Central memory CD8-positive, alpha-beta T cell (primary cell): ENCODE data around the gene S100PBP.

Source experiments
- ATAC-seq: fragments of 150-1000 bp; cut with Tn5 transposase; replicated peaks from 2 replicates; pipeline ENCODE4 v1.10.0; 2022; ENCODE audit warnings: mild to moderate bottlenecking, moderate FRiP score, moderate number of reproducible peaks; ENCODE audit not compliant: poor library complexity, severe bottlenecking; ENCODE audit errors: extremely low read depth
- DNase-seq, 2 donors: peaks; one replicate each; pipeline ENCODE4 v3.0.0; 2021; ENCODE audit warnings: low spot score in 2 of 2
- H3K27ac Mint-ChIP-seq: one replicate; pipeline ENCODE4 v1.8.0; 2022; ENCODE audit warnings: low read depth, mild to moderate bottlenecking, moderate library complexity, mixed read lengths
- H3K27me3 Mint-ChIP-seq: one replicate; pipeline ENCODE4 v1.8.0; 2022; ENCODE audit warnings: mixed read lengths
- H3K36me3 Mint-ChIP-seq: one replicate; pipeline ENCODE4 v1.8.0; 2022; ENCODE audit warnings: mild to moderate bottlenecking, moderate library complexity, mixed read lengths; ENCODE audit not compliant: insufficient read depth
- H3K4me1 Mint-ChIP-seq: one replicate; pipeline ENCODE4 v1.8.0; 2022; ENCODE audit warnings: mixed read lengths
- H3K4me3 Mint-ChIP-seq: one replicate; pipeline ENCODE4 v1.8.0; 2022; ENCODE audit warnings: mild to moderate bottlenecking, moderate library complexity, mixed read lengths
- H3K9me3 Mint-ChIP-seq: one replicate; pipeline ENCODE4 v1.8.0; 2022; ENCODE audit warnings: mixed read lengths

The S100PBP gene

DNA sequence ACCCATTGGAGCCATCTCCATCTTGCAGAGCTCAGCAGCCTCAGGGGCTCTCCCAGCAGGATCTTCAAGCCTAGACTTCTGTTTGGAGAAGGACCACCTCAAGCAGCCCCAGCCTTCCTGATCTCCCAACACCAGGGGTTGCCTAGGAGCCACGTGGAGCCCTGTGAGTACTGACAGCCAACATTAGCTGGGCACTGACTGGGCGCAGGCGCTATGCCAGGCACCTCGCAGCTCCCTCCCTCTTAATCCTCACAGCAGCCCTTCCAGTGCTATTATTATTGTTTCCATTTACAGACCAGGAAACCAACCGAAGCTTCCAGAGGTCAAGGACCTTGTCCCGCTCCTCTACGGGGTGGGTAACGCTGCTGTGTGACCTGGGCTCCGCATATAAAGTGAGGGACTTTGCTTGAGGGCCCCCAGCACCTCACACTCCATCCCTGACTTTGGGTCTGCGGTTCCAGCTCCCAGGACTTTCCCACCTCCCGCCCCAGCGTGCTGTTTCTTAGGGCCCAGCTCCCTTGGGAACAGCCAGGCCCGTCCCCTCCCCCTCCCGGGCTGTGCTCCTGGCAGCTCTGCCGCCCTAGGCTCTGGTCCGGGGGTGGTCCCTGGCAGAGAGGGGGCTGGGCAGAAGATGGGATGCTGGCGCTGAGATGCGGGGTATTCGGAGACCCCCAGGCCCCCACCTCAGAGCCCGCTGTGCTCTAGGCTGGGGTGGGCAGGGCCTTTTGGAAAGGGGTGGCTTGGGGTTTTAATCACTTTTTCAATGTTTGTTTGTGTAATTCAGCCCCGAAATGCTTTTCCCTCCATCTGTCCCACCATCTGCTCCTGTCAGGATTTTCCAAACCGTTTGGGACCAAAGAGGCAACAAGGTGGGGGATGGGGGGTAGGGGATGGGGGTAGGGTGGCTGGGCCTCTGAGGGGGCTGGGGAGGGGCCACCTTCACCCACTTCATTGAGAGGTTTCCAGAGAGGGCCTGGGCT, 64.7 kb downstream of the S100PBP start:
- no peak overlapping the region for H3K4me3 Mint-ChIP-seq
- peaks cover 5% of the 10 kb centered on the region for H3K36me3 Mint-ChIP-seq
- H3K4me1 Mint-ChIP-seq, result peaks cover 11% of the 10 kb centered on the region
- DNase-seq (no peak), ATAC-seq (no peak)
- no peaks in the 10 kb centered on the region for H3K9me3 Mint-ChIP-seq
- peaks cover 58% of the 10 kb centered on the region for H3K27me3 Mint-ChIP-seq
- no peak overlapping the region for H3K27ac Mint-ChIP-seq

DNA sequence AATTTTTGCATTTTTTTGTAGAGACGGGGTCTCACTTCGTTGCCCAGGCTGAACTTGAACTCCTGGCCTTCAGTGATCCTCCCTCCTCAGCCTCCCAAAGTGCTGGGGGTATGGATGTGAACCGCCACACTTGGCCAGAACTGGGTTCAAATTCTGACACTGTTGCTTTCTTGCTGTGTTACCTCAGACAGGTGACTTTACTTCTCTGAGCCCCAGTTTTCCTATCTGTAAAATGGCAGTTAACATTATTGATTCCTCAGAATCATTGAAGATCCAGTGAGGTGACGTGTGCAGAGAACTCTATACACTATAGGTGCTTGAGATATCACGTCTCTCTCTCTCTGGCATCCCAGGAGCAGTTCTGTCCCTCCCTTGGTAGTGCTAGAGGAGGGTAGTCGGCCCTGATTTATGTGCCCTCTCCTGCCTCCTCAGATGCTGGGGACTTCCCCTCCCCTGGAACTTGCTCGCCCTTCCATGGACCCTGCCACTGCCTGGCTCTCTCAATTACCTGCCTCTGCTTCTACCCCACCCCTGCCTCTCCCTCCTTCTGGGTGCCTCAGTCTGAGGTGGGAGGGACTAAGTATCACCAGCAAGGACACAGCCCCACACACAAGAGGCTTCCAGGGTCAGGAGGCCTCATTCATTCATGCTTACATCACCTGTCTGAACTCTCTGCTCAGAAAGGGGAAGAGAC, 66.0 kb downstream of the S100PBP start:
- Mint-ChIP-seq H3K4me1 (peaks cover 13% of the 10 kb centered on the region), H3K9me3 (no peaks in the 10 kb centered on the region), H3K27me3 (peaks cover 64% of the 10 kb centered on the region), H3K36me3 (peaks cover 5% of the 10 kb centered on the region), H3K27ac (no peak overlapping the region), H3K4me3 (no peak overlapping the region)
- ATAC-seq, result no peak
- no peak for DNase-seq

DNA sequence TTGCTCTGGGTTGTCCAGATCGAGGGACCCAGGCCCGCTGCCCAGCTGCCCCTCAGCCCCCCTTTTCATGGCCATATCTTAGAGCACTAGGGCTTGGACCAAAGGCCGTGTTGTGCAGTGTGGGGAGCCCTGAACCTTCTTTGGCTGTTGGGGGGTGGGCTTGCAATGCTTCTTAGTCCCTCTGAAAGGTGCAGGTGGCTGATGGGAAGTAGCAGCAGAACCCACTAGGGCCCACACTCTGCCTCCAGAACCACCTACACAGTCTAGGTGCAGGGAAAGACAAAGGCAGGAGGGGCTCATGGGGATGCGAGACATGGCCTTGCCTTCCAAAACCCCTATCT, 66.5 kb downstream of the S100PBP start:
- Mint-ChIP-seq H3K36me3 (peaks cover 5% of the 10 kb centered on the region), H3K4me1 (peaks cover 13% of the 10 kb centered on the region), H3K9me3 (no peaks in the 10 kb centered on the region), H3K27ac (no peak overlapping the region), H3K4me3 (no peak overlapping the region), H3K27me3 (peaks cover 69% of the 10 kb centered on the region)
- no peak for ATAC-seq
- no peak for DNase-seq

DNA sequence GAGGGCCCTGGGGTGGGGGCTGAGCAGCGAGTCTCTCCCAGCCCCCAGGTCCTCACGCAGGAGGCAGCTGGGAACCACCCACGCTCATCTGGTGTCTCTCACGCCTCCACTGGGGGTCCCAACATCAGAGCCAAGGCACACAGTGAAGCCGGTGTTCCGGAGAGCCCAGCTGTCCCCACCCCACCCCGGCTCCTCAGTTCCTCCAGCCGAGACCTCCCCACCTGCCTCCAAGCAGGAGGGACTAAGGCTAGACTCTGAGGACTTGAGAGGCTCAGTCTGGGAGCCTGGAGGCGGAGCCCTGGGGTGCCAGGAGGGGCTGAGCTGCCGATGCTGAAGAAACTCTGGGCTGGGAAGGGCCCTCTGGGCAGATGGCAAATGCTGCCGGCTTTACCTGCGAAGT, 67.3 kb downstream of the S100PBP start:
- no peak for ATAC-seq
- Mint-ChIP-seq H3K27ac (no peak overlapping the region), H3K36me3 (peaks cover 5% of the 10 kb centered on the region), H3K27me3 (peaks cover 76% of the 10 kb centered on the region), H3K4me1 (peaks cover 13% of the 10 kb centered on the region), H3K9me3 (no peaks in the 10 kb centered on the region), H3K4me3 (no peak overlapping the region)
- DNase-seq, result no peak

DNA sequence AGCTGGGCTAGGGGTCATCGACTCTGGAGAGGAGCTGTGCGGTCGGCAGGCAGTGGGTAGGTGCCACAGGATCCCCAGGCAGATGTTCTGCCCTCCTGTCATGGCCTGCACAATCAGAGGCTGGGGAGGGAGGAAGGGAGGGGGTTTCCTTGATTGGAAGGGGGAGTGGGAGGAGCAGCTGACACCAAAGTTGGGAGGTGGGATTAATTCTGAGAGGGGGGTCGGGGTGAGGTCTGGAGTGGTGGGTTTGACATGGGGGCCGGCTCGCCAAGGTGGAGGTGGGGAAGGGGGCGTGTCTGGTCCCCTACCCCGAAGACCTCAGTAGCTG, 68.2 kb downstream of the S100PBP start:
- peaks cover 13% of the 10 kb centered on the region for H3K4me1 Mint-ChIP-seq
- H3K36me3 Mint-ChIP-seq, result peaks cover 5% of the 10 kb centered on the region
- ATAC-seq, result no peak
- DNase-seq, result no peak
- peak overlapping the region; percentile 49 for H3K4me3 Mint-ChIP-seq
- no peaks in the 10 kb centered on the region for H3K9me3 Mint-ChIP-seq
- H3K27me3 Mint-ChIP-seq, result peaks cover 84% of the 10 kb centered on the region
- H3K27ac Mint-ChIP-seq, result no peak overlapping the region

DNA sequence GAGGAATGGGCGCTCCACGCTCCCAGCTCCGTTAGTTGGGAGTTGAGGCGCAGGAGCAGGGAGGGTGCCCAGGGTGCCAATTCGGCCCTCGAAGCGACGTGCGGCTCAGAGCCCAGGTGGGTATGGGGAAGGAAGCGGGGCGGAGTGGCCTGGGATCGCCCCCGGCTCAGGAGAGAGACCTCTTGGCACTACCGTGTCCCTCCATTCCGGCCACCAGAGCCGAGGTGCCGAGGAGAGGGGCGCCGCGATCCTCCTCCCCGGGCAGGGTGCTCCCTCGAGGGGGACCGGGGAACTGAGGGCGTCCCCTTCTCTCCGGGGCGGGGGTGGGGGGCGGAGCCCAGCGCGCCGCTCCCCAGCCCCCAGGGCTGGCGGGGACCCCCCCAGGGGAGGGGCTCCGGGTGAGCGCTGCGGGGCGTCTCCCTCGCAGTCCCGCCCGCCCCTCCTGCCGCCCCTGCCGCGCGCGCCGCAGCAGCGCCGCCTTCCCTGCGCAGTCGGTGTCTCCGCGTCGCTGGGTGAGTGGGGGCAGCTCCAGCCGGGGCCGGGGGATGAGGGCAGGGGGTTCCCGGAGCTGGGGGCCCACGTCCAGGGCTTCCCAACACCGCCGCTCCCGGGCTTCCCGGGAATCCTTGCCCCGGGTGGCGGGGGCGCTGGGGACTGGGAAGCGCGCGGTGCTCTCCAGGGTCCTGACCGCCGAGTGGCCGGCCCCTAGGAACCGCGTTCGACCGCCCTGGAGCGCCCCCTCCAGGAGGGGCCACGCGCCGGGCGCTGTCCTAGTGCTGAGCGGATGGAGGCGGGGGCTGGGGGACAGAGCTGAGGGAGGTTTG, 68.8 kb downstream of the S100PBP start, which contains the start of gene HPCA:
Gene HPCA (plus strand): TSS at position 488 of the 824 bp plus-strand sequence. CDS start 2,408 bp downstream, outside the sequence.
- Mint-ChIP-seq H3K27me3 (peaks cover 84% of the 10 kb centered on the region), H3K36me3 (peaks cover 5% of the 10 kb centered on the region)

DNA sequence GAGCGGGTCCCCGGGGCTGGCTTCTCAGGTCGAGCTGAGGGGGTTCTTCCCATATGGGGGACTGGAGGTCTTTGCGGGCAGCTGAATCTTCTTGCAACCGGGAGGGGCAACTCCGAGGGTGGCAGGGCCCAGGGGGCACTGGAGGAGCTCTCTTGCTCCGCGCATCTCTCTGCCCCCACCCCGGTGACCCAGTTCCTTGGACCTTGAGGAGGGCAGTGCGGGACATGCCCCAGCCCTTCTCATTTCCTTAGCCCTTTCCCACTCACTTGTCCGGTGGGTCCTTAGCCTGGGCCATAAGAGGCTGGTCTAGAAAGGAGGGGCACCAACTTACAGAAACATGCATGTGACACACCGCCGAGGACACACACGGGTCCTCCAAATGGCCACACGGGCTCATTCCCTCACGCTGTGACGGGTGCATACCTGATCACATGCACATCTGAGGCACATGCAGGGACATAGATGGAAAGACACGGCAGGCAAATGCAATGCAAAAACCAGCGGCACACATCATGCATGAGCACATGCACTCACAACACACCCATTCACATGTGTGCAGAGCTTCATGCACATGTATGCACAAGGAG, 69.5 kb downstream of the S100PBP start:
- DNase-seq, result no peak
- H3K4me1 Mint-ChIP-seq, result peaks cover 15% of the 10 kb centered on the region

More for the DNA sequence above, 68.8 kb downstream of the S100PBP start, which contains the start of gene HPCA:
- DNase-seq, result no peak
- peaks cover 13% of the 10 kb centered on the region for H3K4me1 Mint-ChIP-seq
- no peaks in the 10 kb centered on the region for H3K9me3 Mint-ChIP-seq
- peak within 1 kb of the TSS; percentile 49 for H3K4me3 Mint-ChIP-seq
- no peak within 1 kb of the TSS for H3K27ac Mint-ChIP-seq
- ATAC-seq, result no peak

DNA sequence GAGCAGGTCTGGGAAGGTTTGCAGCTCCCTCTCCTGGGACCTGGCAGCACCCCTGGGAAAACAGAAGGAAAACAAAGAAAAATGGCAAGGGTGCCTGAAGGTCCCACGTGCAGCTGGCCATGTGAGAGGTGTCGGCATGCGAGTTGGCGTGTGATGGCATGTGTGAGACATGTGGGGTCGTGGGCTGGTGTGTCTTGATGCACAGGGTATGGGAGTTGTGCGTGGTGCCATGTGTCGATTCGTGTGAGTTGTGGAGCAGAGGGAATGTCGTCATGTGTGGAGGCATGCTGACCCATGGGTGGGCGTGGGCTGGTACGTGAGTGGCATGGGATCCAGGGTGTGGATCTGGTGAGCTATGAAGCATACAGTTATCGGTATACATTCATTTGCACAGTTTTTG, 70.2 kb downstream of the S100PBP start:
- Mint-ChIP-seq H3K4me1 (peaks cover 22% of the 10 kb centered on the region), H3K9me3 (no peaks in the 10 kb centered on the region), H3K27me3 (peaks cover 93% of the 10 kb centered on the region), H3K4me3 (no peak overlapping the region), H3K27ac (no peak overlapping the region), H3K36me3 (peaks cover 11% of the 10 kb centered on the region)
- DNase-seq, result no peak
- ATAC-seq, result no peak

More for the DNA sequence above, 69.5 kb downstream of the S100PBP start:
- peaks cover 86% of the 10 kb centered on the region for H3K27me3 Mint-ChIP-seq
- peaks cover 5% of the 10 kb centered on the region for H3K36me3 Mint-ChIP-seq
- no peaks in the 10 kb centered on the region for H3K9me3 Mint-ChIP-seq
- no peak overlapping the region for H3K4me3 Mint-ChIP-seq
- H3K27ac Mint-ChIP-seq, result no peak overlapping the region
- ATAC-seq, result no peak

DNA sequence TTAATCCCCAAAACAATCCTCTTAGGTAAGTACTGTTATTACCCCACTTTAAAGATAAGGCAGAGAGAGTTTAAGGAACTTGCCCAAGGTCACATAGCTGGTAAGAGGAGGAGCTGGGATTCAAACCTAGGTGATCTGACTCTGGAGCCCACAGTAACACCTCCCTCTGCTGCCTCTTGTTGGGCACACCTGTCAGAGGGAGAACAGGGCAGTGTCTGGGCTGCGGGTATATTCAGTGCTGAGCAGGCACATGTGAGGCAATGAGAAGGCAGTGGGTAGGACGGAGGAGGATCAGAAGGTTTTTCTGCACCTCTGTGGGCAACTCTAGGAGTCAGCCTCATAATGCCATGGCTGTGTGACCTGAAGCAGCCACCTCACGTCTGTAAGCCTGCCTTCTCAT, 70.7 kb downstream of the S100PBP start:
- peaks cover 22% of the 10 kb centered on the region for H3K4me1 Mint-ChIP-seq
- no peaks in the 10 kb centered on the region for H3K9me3 Mint-ChIP-seq
- no peak for DNase-seq
- H3K4me3 Mint-ChIP-seq, result no peak overlapping the region
- no peak for ATAC-seq
- peaks cover 98% of the 10 kb centered on the region for H3K27me3 Mint-ChIP-seq
- peaks cover 12% of the 10 kb centered on the region for H3K36me3 Mint-ChIP-seq
- H3K27ac Mint-ChIP-seq, result no peak overlapping the region

DNA sequence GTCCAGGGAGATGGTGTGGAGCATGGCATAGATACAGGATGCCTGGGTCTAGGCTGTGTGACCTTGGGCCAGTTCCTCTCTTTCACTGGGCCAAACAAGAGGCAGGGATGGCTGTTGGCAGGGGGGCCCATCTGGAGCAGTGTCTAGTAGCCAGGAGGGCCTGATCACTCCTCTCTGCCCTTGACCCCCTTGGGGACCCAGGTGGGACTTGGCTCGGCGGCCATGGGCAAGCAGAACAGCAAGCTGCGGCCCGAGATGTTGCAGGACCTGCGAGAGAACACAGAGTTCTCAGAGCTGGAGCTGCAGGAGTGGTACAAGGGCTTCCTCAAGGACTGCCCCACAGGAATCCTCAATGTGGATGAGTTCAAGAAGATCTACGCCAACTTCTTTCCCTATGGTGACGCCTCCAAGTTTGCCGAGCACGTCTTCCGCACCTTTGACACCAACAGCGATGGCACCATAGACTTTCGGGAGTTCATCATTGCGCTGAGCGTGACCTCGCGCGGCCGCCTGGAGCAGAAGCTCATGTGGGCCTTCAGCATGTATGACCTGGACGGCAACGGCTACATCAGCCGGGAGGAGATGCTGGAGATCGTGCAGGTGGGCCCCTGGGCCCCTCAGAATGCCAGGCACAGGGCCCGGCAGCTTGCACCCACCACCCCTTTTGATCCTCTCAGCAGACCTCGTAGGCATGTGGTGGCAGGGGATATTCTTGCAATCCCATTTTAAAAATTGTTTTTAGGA, 71.4 kb downstream of the S100PBP start:
- peaks cover 13% of the 10 kb centered on the region for H3K36me3 Mint-ChIP-seq
- H3K9me3 Mint-ChIP-seq, result no peaks in the 10 kb centered on the region
- ATAC-seq (no peak), DNase-seq (no peak)
- H3K4me3 Mint-ChIP-seq, result no peak overlapping the region
- H3K27me3 Mint-ChIP-seq, result peaks cover 98% of the 10 kb centered on the region
- peaks cover 22% of the 10 kb centered on the region for H3K4me1 Mint-ChIP-seq
- H3K27ac Mint-ChIP-seq, result no peak overlapping the region

DNA sequence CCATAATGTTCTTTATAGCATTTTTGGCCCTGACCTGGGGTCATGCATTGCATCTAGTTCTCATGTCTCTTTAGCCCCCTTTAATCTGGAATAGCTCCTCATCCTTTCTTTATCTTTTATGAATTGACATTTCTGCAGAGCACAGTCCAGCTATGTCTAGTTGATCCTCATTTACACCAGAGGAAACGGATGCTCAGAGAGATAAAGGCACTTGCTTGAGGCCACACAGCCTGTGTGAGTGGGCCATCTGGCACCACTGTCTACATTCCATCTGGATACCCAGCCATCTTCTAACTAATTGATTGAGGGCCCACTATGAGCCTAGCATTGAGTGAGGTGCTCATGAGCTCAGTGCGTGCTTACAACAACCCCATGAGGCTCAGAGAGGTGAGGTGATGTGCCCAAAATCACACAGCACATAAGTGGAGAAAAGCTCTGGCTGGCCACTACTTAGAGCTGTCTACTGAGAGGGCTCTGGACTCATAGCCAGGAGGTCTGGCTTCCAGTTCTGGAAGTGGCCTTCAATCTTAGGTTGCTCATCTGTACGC, 72.4 kb downstream of the S100PBP start:
- Mint-ChIP-seq H3K36me3 (peaks cover 13% of the 10 kb centered on the region), H3K4me3 (no peak overlapping the region)
- no peak for ATAC-seq

More for the DNA sequence above, 72.4 kb downstream of the S100PBP start:
- no peak for DNase-seq
- Mint-ChIP-seq H3K9me3 (no peaks in the 10 kb centered on the region), H3K4me1 (peaks cover 22% of the 10 kb centered on the region), H3K27ac (no peak overlapping the region), H3K27me3 (peaks cover 91% of the 10 kb centered on the region)
